Mucosa of descending colon (tissue), 3 donors: ENCODE measurements around the gene GCNT1. TPM values are rescaled to one million over a fixed set of nuclear protein-coding genes. Genes with fewer than 3 reads are reported as not detected.
"Not testable (repeated sequence)": the region's sequence is repeated elsewhere in the genome, so short reads cannot be mapped to it uniquely, and the experiment has no call there.

Experiments
- ATAC-seq: fragments of 200-7000 bp; cut with Tn5 transposase; one replicate; pipeline ENCODE4 v1.9.1; 2020; ENCODE audit warnings: mild to moderate bottlenecking, moderate library complexity
- DNase-seq, 3 donors: peaks; one replicate each; pipeline ENCODE4 v3.0.0-alpha.2; 2020
- H3K36me3 ChIP-seq: fragments of 200-600 bp; one replicate; pipeline ENCODE4 v1.8.0; 2021; ENCODE audit warnings: low read depth, mild to moderate bottlenecking
- H3K4me1 ChIP-seq: fragments of 200-600 bp; one replicate; pipeline ENCODE4 v1.8.0; 2021; ENCODE audit warnings: low read depth, mild to moderate bottlenecking
- H3K4me3 ChIP-seq: fragments of 200-600 bp; one replicate; pipeline ENCODE4 v1.8.0; 2021; ENCODE audit warnings: mild to moderate bottlenecking
- H3K9me3 ChIP-seq: fragments of 200-600 bp; one replicate; pipeline ENCODE4 v1.8.0; 2021; ENCODE audit warnings: mild to moderate bottlenecking
- CTCF ChIP-seq: fragments of 200-600 bp; IDR thresholded peaks from one replicate; pipeline ENCODE4 v1.8.0; 2022; ENCODE audit warnings: antibody characterized with exemption, mild to moderate bottlenecking
- intact Hi-C, 2 donors: fragments of 100-400 bp; cut with DNase I in 1 of 2; cut with micrococcal nuclease in 1 of 2; formaldehyde crosslinking; loops; one replicate each; pipeline versions ENCODE4 v1.11.0 to v1.11.1; 2022; cut with DNase I, micrococcal nuclease
- total RNA-seq, 3 donors: library from RNA; stranded (reverse); fragmentation: NEBNext Ultra II Directional in 2 of 3; extraction: Animal tissue kit (Norgen Biotek cat#: 25700) in 2 of 3; gene quantifications; one replicate each; pipeline versions ENCODE4 v1.2.1 to v1.2.4, GENCODE V29; 2021 to 2023
- donor health status: DM: no; HTN: no; CAD: no; lungs with moderate emphysema.
- donor health status: DM: no; HTN: no; CAD: no.
- donor health status: DM: no; HTN: yes; CAD: no.

GCNT1 gene
- total RNA-seq, 3 donors from 2014 or later: 16.4 to 38.1 (median 28.1) TPM

- intact Hi-C loops: no loop called here
- H3K36me3 ChIP-seq: no peaks in the 10 kb centered on the region
- DNase-seq: no peak
- no peak for ATAC-seq
- H3K4me3 ChIP-seq: no peak overlapping the region
- no peak for TF ChIP-seq CTCF
- no peaks in the 10 kb centered on the region for H3K9me3 ChIP-seq
- H3K4me1 ChIP-seq: peaks cover 6% of the 10 kb centered on the region
Measured at GRCh38 chr9:76465442-76466298, 6.7 kb downstream of the GCNT1 start.

GRCh38 chr9:76466299-76466605 lies 7.3 kb downstream of the GCNT1 start:
- no peaks in the 10 kb centered on the region for H3K36me3 ChIP-seq
- H3K4me3 ChIP-seq: no peak overlapping the region
- intact Hi-C loops: no loop called here
- peak; percentile 9 for ATAC-seq
- no peaks in the 10 kb centered on the region for H3K9me3 ChIP-seq
- DNase-seq: no peak
- H3K4me1 ChIP-seq: peaks cover 8% of the 10 kb centered on the region
- no peak for TF ChIP-seq CTCF

- Histone ChIP-seq H3K36me3 (no peaks in the 10 kb centered on the region), H3K9me3 (peaks cover 2% of the 10 kb centered on the region), H3K4me1 (peaks cover 18% of the 10 kb centered on the region), H3K4me3 (no peak overlapping the region)
- TF ChIP-seq CTCF: no peak
- intact Hi-C loops: no loop called here
- ATAC-seq: no peak
- no peak for DNase-seq
Measured at GRCh38 chr9:76474419-76474818, 15.4 kb downstream of the GCNT1 start.

- Histone ChIP-seq H3K4me3 (no peak overlapping the region), H3K9me3 (peaks cover 2% of the 10 kb centered on the region), H3K4me1 (peaks cover 18% of the 10 kb centered on the region), H3K36me3 (no peaks in the 10 kb centered on the region)
- intact Hi-C loops: no loop called here
- DNase-seq: no peak
- no peak for ATAC-seq
- TF ChIP-seq CTCF: no peak
Measured at GRCh38 chr9:76475686-76476085, 16.7 kb downstream of the GCNT1 start.

GRCh38 chr9:76477818-76478217 lies 18.8 kb downstream of the GCNT1 start:
- DNase-seq, H3K4me1 ChIP-seq, H3K36me3 ChIP-seq, intact Hi-C loops, H3K4me3 ChIP-seq, ATAC-seq, H3K9me3 ChIP-seq: not testable (repeated sequence)

- peaks cover 3% of the 10 kb centered on the region for H3K4me1 ChIP-seq
- ATAC-seq: no peak
- H3K9me3 ChIP-seq: peaks cover 2% of the 10 kb centered on the region
- no peaks in the 10 kb centered on the region for H3K36me3 ChIP-seq
- no peak for DNase-seq
- intact Hi-C loops: no loop called here
- TF ChIP-seq CTCF: no peak
- H3K4me3 ChIP-seq: no peak overlapping the region
Measured at GRCh38 chr9:76478226-76478625, 19.2 kb downstream of the GCNT1 start.

GRCh38 chr9:76479337-76479736 lies 20.4 kb downstream of the GCNT1 start:
- intact Hi-C loops, DNase-seq, H3K4me1 ChIP-seq, ATAC-seq, H3K36me3 ChIP-seq, H3K9me3 ChIP-seq, H3K4me3 ChIP-seq: not testable (repeated sequence)
